Heart left ventricle (tissue), 16 donors: ENCODE data around the gene IMP4. TPM values are rescaled to one million over a fixed set of nuclear protein-coding genes. Genes with fewer than 3 reads are reported as not detected.

ENCODE experiments used
- ATAC-seq, 4 donors: fragments of 200-7000 bp; cut with Tn5 transposase; one replicate each; pipeline ENCODE4 v1.9.1; 2020 to 2022; ENCODE audit warnings: moderate library complexity in 4 of 4, mild to moderate bottlenecking in 3 of 4, moderate number of reproducible peaks in 1 of 4
- DNase-seq, 5 donors: peaks; one replicate each; pipeline ENCODE4 v3.0.0-alpha.2; 2020
- H3K27ac ChIP-seq, 12 donors: fragments of 200-600 bp; sonication (generic) in 4 of 12; one replicate each; pipeline versions ENCODE4 v1.5.0 to v1.8.0; 2016 to 2022; ENCODE audit warnings: mild to moderate bottlenecking in 2 of 12
- H3K27me3 ChIP-seq, 9 donors: fragments of 200-600 bp; sonication (generic) in 2 of 9; one replicate each; pipeline versions ENCODE4 v1.5.1 to v1.8.0; 2016 to 2022; ENCODE audit warnings: mild to moderate bottlenecking in 3 of 9
- H3K36me3 ChIP-seq, 9 donors: fragments of 200-600 bp; sonication (generic) in 2 of 9; one replicate each; pipeline versions ENCODE4 v1.5.0 to v1.8.0; 2018 to 2022; ENCODE audit warnings: mild to moderate bottlenecking in 2 of 9
- H3K4me1 ChIP-seq, 12 donors: fragments of 200-600 bp; sonication (generic) in 4 of 12; one replicate each; pipeline versions ENCODE4 v1.5.0 to v1.8.0; 2016 to 2022; ENCODE audit warnings: mild to moderate bottlenecking in 3 of 12
- H3K4me3 ChIP-seq, 12 donors: fragments of 200-600 bp; sonication (generic) in 4 of 12; one replicate each; pipeline versions ENCODE4 v1.5.0 to v1.8.0; 2017 to 2022; ENCODE audit warnings: mild to moderate bottlenecking in 9 of 12, moderate library complexity in 4 of 12
- H3K9me3 ChIP-seq, 12 donors: fragments of 200-600 bp; sonication (generic) in 4 of 12; one replicate each; pipeline versions ENCODE4 v1.5.0 to v1.8.0; 2016 to 2022; ENCODE audit warnings: mild to moderate bottlenecking in 1 of 12
- POLR2A ChIP-seq, 2 donors: fragments of 450-650 bp; IDR thresholded peaks; one replicate each; pipeline ENCODE4 v1.6.1; 2017; ENCODE audit warnings: antibody characterized with exemption in 2 of 2, mild to moderate bottlenecking in 2 of 2, moderate library complexity in 2 of 2
- WGBS, 4 donors: extraction: QIAGEN DNeasy Blood & Tissue Kit in 2 of 4; methylation state at CpG; one replicate each; pipeline versions ENCODE4 v1.1.5 to v1.1.7; 2013 to 2018; 5-methylcytosine and 5-hydroxymethylcytosine counted together
- intact Hi-C, 10 donors: fragments of 100-400 bp; cut with DNase I; formaldehyde crosslinking; loops; one replicate each; pipeline versions ENCODE4 v1.11.1 to v1.14.2; 2022
- polyA plus RNA-seq, 2 donors: library from polyadenylated mRNA; stranded (reverse); fragments of 200-250 nt; gene quantifications; one replicate each; pipeline ENCODE4 v1.2.3, GENCODE V29; 2013
- total RNA-seq, 9 donors: library from RNA; depleted of rRNA in 2 of 9; stranded (reverse); fragments of >200 nt in 2 of 9; fragmentation: NEBNext Ultra II Directional in 3 of 9; extraction: Animal tissue kit (Norgen Biotek cat#: 25700) in 3 of 9; gene quantifications; one replicate each; pipeline versions ENCODE4 v1.1.0 to v1.2.4, GENCODE V29; 2016 to 2023
- TF ChIP-seq, protein P1 (sequence below), 12 donors: fragments of 200-600 bp; sonication (generic) in 4 of 12; IDR thresholded peaks; one replicate each; pipeline versions ENCODE4 v1.5.0 to v1.8.0; 2018 to 2022; ENCODE audit warnings: antibody characterized with exemption in 12 of 12, mild to moderate bottlenecking in 5 of 12
- donor health status: ischemic (EF 13 %, LVEDD 7.1; RV severe dilation, severe dysfunction).
- donor health status: healthy with polysubstance abuse.
- donor health status: DM: no; HTN: yes; CAD: no.
- donor health status: DM: no; HTN: no; CAD: no.
- donor health status: ischemic (EF 25% LVEDD 6.9; RV normal size, moderate dysfunction).
- donor health status: ischemic (EF 25% LVEDD 5.7; RV mildly dilated, moderate dysfunction).
- donor health status: healthy.
- donor health status: DM: yes; HTN: yes; CAD: no.
- donor health status: ischemic (EF 35%, LVEDD 5.7; RV mildly dilated, moderate dysfunction).
- donor health status: nonischemic (EF 11% LVEDD 7.7; RV severe dilation, severe dysfunction).
- donor health status: DM: yes; HTN: yes; CAD: no.
- donor health status: PGD.
- donor health status: ischemic (EF 29% LVEDD 5.4; RV normal size, mild dysfunction).
- donor health status: nonischemic (EF 23%, LVEDD 6.1; RV moderate dilation, normal function).

Gene IMP4
- total and polyA plus RNA-seq, 11 donors: 55.8 to 209 (median 73.7) TPM

DNA sequence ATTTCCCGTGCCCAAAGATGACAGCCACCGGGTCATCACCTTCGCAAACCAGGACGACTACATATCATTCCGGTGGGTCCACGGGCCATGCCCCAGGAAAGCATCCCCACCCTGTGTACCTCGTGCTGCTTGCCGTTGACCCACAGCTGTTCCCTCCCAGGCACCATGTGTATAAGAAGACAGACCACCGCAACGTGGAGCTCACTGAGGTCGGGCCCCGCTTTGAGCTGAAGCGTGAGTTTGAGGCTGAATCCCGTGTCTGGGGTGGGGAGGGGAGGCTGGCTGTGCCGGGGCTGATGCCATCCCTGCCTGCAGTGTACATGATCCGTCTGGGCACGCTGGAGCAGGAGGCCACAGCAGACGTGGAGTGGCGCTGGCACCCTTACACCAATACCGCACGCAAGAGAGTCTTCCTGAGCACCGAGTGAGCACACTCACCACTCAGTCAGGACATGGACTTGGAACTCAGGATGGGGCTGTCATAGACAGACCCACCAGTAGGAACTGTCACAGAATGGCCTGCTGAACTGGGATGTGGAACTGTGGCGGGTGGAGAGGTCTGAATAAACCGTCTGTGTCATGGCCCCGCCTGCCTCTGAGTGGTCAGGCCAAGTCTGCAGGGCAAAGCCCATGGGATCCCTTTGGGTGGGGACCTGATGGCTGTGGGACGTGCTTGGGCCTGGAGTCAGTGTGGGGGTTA is 3.5 kb downstream of the IMP4 start:
- intact Hi-C loops: no loop called here
- no peak overlapping the region for H3K4me3 ChIP-seq
- WGBS, 4 donors: 92 to 93% (median 93%) methylated on average over 23 to 26 of the region's 26 CpGs
- DNase-seq (no peak), ATAC-seq (no peak)
- H3K4me1 ChIP-seq: peaks cover 3 to 19% (median 14%) of the 10 kb centered on the region in 12 donors
- H3K9me3 ChIP-seq: no peaks in the 10 kb centered on the region
- H3K36me3 ChIP-seq: peaks cover 4 to 50% (median 47%) of the 10 kb centered on the region in 9 donors
- no peak overlapping the region for H3K27ac ChIP-seq
- no peaks in the 10 kb centered on the region for H3K27me3 ChIP-seq
- TF ChIP-seq POLR2A (IDR thresholded peaks at IDR 0.05): no peak
- TF ChIP-seq, protein P1, sequence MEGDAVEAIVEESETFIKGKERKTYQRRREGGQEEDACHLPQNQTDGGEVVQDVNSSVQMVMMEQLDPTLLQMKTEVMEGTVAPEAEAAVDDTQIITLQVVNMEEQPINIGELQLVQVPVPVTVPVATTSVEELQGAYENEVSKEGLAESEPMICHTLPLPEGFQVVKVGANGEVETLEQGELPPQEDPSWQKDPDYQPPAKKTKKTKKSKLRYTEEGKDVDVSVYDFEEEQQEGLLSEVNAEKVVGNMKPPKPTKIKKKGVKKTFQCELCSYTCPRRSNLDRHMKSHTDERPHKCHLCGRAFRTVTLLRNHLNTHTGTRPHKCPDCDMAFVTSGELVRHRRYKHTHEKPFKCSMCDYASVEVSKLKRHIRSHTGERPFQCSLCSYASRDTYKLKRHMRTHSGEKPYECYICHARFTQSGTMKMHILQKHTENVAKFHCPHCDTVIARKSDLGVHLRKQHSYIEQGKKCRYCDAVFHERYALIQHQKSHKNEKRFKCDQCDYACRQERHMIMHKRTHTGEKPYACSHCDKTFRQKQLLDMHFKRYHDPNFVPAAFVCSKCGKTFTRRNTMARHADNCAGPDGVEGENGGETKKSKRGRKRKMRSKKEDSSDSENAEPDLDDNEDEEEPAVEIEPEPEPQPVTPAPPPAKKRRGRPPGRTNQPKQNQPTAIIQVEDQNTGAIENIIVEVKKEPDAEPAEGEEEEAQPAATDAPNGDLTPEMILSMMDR (IDR thresholded peaks at IDR 0.05): no peak

DNA sequence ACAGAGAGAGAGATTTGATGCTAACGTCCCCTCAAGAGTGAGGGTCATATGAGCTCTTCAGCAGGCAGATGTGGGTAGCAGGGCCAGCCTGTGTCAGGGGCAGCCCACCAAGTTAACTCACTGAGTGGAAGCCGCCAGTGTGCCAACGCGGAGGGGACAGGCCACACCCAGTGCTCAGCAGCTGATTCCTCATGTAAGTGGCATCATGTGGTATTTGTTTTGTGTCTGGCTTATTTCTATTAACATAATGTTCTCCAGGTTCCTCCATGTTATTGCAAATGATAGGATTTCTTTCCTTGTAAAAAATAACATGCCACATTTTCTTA is 4.0 kb downstream of the IMP4 start:
- no peak for ATAC-seq
- 77 to 87% (median 84%) methylated on average over 4 of the region's 4 CpGs for WGBS, 4 donors
- Histone ChIP-seq H3K27ac (no peak overlapping the region), H3K27me3 (no peaks in the 10 kb centered on the region), H3K4me3 (no peak overlapping the region), H3K36me3 (peaks cover 4 to 50% (median 47%) of the 10 kb centered on the region in 9 donors), H3K4me1 (peaks cover 3 to 17% (median 12%) of the 10 kb centered on the region in 12 donors), H3K9me3 (no peaks in the 10 kb centered on the region)
- no peak for DNase-seq
- intact Hi-C loops: no loop called here
- TF ChIP-seq, protein P1 (IDR thresholded peaks at IDR 0.05): no peak
- no peak for TF ChIP-seq POLR2A (IDR thresholded peaks at IDR 0.05)

DNA sequence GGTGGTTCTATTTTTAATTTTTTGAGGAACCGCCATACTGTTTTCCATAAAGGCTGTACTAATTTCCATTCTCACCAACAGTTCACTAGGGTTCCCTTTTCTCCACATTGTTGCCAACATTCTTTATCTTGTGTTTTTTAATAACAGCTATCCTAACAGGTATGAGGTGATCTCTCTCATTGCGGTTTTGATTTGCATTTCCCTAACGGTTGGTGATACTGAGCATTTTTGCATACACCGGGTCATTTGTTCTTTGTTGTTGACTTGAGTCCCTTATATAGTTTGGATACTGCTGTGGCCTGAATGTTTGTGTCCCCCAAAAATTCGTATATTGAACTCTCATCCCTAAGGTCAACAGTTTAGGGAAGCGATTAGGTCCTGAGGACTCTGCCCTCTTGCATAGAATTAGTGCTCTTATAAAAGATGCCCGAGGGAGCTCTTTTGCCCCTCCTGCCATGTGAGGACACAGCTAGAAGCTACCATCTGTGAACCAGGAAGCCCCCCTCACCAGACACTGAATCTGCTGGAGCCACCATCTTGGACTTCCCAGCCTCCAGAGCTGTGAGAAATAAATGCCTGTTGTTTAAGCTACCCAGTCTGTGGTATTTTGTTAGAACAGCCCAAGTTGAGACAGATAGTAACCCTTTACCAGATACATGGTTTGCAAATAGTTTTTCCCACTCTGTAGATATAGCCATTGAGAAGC is 4.7 kb downstream of the IMP4 start:
- ATAC-seq: no peak
- Histone ChIP-seq H3K27me3 (no peaks in the 10 kb centered on the region), H3K4me3 (no peak overlapping the region), H3K9me3 (no peaks in the 10 kb centered on the region), H3K4me1 (peaks cover 3 to 22% (median 16%) of the 10 kb centered on the region in 12 donors), H3K27ac (no peak overlapping the region), H3K36me3 (peaks cover 4 to 50% (median 47%) of the 10 kb centered on the region in 9 donors)
- intact Hi-C loops: no loop called here
- no peak for DNase-seq
- 94 to 97% (median 95%) methylated on average over 7 of the region's 7 CpGs for WGBS, 4 donors
- TF ChIP-seq, protein P1 (IDR thresholded peaks at IDR 0.05): no peak
- TF ChIP-seq POLR2A (IDR thresholded peaks at IDR 0.05): no peak

DNA sequence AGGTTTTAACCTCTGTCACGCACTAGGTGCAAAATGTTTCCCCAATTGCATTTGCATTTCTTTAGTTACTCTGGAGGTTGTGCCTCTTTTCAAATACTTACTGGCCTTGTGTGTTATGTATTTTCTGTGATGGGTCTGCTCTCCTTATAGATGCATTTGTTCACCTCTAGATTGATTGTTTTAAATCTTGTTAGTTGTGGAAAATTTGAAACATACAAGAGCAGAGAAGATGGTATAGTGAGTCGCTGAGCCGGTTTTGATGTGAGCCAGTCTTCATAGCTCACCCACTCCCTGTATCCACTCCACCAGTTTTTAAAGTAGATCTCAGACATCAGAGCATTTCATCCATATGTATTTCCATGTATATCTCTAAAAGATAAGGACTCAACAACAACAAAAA is 6.5 kb downstream of the IMP4 start:
- Histone ChIP-seq H3K9me3 (no peaks in the 10 kb centered on the region), H3K4me1 (peaks cover 0 to 25% (median 12%) of the 10 kb centered on the region in 12 donors), H3K27me3 (no peaks in the 10 kb centered on the region), H3K36me3 (peaks cover 4 to 50% (median 47%) of the 10 kb centered on the region in 9 donors), H3K27ac (no peak overlapping the region), H3K4me3 (no peak overlapping the region)
- intact Hi-C loops: no loop called here
- TF ChIP-seq POLR2A (IDR thresholded peaks at IDR 0.05): no peak
- TF ChIP-seq, protein P1 (IDR thresholded peaks at IDR 0.05): no peak
- DNase-seq (no peak), ATAC-seq (no peak)
- 86 to 96% (median 93%) methylated on average over 3 of the region's 3 CpGs for WGBS, 4 donors
